8988T (cell line): ENCODE data around the gene ASIC1.

Source experiments
- DNase-seq: peaks from one replicate; pipeline ENCODE4 v3.0.0; 2011

Gene ASIC1

DNA sequence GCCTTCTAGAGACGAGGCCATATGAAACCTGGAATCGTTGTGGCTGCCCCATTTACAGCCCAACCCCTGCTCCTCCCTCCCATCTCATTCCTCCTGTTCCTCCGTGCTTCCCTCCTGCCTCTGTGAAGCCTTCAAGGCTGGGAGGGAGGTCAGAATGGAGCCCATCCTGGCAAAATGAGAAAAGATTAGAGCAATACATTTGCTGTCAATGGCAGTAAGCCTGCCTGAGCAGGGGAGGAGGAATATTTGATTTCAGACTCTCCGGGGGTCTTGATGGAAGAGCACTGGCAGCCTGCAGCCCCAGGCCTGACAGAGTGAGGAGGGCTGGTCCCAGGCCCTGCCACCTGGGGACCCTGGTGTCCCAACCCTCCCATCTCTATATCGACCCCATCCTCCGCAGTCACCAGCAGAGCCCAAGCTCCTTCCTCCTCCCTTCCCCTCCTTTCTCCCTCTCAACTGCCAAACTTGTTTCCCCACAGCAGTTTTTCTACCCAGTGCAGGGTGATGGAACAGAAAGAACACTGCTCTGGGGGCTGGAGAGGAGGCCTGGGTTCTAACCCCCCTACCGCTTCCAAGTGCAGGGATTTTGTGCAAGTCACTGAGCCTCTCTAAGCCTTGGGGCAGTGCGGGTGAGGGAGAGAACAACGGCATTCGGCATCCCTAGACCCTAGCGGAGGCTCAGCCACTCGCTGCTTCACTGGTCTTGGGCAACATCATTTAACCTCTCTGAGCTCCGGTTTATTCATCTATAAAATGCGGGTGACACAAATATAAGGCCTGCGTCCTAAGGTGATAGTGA is 16.1 kb upstream of the ASIC1 start:
- no peak for DNase-seq

GRCh38 chr12:50041962-50042361 is 15.4 kb upstream of the ASIC1 start:
- no peak for DNase-seq

DNA sequence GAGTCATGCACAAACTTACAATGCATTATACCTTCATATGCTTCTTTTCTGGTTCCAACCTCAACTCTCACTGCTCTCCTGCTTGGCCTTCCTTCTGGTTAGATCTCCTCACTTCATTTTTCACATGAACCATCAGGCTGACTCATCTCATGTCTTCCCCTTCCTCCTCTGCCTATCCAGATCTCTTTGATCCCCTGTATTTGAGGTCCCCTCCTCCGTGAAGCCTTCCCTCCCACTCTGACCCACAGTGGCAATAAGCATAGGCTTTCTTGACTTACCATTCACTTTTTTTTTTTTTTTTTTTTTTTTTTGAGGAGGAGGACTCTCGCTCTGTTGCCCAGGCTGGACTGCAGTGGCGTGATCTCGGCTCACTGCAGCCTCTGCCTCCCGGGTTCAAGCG is 14.7 kb upstream of the ASIC1 start:
- no peak for DNase-seq

DNA sequence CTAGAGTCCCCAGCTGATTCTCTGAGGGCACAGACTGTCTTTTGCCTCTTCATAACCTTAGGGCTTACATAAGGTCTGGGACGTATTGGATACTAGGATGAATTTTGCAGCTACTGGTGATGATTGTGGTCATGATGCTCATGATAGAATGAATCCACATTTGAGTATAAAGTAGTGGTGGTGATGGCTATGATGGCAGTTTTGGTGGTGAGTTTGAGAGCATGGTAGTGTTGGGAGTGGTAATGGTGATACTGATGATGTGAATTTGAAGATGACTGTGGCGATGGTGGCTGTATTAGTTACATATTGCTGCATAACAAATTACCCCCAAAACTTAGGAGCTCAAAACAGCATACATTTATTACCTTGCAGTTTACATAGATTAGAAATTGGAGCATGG is 14.1 kb upstream of the ASIC1 start:
- no peak for DNase-seq

- no peak for DNase-seq
Observed at GRCh38 chr12:50043854-50044253, 13.5 kb upstream of the ASIC1 start.

- no peak for DNase-seq
Observed at GRCh38 chr12:50047693-50048250, 9.6 kb upstream of the ASIC1 start.

GRCh38 chr12:50049254-50050118 is 7.9 kb upstream of the ASIC1 start:
- no peak for DNase-seq

- DNase-seq: no peak
Observed at GRCh38 chr12:50050119-50050385, 7.3 kb upstream of the ASIC1 start.

DNA sequence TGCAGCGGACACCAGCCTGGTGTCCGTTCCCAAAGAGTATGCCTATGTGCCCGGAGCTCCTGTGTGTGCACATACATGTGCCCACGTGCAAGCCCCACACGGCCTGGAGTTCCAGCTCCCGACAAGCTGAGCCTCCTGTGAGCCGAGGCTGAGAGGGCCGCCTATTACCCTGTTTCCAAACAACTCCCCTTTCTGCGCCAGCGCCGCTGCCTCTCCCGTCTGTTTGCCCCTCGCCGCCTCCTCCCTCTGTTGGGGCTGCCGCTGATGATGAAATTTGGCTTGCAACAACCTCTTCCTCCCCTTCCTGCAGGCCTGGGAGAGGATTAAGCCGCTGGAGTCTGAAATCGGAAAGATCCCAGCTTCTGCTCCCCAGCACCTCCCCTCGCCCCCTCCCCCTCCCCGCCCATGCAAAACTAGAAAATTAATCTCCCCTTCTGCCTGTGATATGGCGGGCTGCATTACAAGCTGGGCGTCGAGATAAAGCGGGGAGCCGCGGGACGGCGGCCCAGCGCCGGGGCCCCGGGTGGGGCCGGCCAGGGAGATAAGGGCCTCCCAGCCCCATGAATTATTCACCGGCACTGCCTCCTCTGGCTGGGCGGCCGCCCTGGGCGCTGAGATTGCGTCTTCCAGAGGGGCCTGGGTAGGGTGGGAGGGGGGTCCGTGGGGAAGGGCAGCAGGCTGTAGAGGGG is 6.8 kb upstream of the ASIC1 start:
- DNase-seq: no peak

GRCh38 chr12:50051101-50051806 is 6.1 kb upstream of the ASIC1 start:
- no peak for DNase-seq

DNA sequence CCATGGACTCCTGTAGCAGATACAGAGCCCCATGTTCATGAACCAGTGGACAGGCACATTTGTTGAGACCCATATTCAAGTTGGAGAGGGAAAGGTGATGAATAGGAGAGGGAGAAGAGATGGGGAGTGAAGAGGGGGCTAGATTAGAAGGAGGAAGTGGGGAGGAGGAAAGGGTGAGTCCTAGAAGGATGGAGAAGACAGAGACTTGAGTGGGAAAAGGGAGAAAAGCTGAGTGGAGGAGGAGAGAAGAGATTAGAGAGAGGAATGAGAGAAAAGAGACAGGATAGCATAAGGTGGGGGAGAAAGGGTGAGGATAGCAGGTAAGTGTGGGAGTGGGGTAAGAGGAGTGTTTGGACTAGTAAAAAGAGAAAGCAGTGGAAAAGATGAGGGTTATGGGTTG is 4.9 kb upstream of the ASIC1 start:
- no peak for DNase-seq

DNA sequence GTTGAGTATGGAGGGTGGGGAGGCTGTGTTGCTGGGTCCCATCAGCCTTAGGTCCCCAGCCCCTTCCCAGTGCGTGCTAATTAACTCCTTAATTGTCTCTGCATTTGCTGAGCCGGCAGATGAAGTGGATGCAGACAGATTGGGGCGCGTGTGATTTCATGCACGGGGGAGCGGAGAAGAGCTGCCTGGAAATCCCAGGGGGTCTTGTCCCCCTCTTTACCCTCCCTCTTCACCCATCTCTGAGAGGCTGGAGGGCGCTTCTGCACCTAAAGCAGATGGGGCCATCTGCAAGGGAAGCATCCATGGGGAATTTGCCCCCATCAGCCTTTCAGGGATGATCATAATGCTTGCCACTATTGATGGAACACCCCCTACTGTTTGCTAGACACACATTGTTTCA is 4.4 kb upstream of the ASIC1 start:
- DNase-seq: no peak

GRCh38 chr12:50053583-50053982 is 3.8 kb upstream of the ASIC1 start:
- DNase-seq: no peak

DNA sequence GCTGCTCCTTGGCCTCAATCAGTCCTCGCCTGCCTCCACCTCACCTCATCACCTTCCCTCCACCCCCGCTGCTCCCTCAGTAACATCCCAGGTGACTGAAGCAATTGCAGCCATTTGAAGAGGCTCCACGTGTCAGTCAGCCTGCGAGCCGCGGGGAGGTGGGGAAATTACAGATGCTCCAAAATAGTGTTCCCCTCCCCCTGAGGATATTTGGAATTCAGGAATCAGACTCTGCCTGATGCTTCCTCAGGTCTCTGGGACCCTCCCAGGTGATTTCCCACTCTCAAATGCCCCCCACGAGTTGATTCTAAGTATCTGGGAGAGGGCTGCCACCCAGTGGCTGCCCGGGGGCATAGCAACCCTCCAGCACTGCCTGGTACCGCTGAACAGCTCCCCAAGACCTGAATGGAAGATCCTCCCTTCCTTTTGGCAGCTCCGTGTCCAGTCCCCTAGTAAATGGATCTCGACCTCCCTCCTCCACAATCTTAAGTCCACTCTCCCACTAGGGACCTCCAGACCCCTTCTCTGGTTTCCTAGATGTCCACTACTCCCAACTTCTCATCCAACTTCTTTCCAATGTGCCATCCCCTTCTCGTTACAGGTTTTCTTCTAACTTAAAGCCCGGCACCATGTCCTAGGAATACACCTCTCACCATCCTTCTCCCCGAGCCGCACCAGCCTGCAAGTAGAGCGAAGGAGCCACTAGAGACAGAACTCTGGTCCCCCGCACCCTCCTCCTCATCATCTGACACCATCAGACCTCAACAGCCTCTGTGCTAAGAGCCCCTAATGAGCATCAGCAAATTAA is 1.4 kb upstream of the ASIC1 start:
- DNase-seq: peak; percentile 84

- DNase-seq: no peak
Observed at GRCh38 chr12:50056639-50056976, 788 bp upstream of the ASIC1 start.

DNA sequence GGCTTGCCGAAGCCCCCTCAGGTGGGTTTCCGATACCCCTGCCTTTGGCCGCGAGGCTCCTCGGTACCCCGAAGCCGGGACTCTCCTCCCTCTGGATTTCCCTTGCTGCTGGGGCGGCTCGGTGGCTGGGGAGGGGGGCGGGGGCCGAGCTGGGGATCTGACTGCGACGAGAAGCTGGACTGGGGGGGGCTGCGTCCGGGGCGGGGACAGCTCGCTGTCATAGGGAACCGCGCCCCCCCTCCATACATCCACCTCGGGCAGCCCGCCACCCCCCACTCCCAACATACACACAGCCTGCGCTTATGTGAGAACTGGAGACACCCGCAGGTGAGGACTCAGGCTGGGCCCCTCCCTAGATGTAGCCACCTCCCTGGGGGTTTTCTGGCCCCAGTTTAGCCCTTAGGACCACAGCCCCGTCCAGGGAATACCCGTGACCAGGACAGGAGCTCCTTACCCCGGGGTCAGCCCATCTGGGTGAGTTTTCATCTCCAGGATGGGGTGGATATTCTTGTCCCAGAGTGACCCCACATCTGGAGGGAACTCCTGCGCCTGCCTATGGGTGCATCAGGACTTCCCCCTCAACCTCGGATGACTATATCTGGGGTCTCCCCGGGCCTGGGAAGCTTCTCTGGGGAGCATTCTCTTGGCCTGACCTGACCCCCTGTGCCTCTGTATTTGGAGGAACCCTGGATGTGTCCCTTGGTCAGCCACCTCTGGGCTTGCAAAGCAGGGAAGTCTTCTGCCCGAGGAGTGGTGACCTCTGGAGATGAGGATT is 687 bp downstream of the ASIC1 start:
- no peak for DNase-seq

DNA sequence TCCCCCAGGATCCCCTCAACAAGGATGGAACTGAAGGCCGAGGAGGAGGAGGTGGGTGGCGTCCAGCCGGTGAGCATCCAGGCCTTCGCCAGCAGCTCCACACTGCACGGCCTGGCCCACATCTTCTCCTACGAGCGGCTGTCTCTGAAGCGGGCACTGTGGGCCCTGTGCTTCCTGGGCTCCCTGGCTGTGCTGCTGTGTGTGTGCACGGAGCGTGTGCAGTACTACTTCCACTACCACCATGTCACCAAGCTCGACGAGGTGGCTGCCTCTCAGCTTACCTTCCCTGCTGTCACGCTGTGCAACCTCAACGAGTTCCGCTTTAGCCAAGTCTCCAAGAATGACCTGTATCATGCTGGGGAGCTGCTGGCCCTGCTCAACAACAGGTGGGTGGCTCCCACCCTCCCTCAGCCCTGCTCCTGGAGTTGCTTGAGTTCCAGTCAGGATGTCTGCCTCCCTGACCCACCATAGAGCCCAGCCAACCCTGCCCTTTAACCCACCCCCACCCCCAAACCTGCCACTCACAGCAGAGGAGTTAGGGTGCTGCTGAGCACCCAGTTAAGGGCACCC is 1.4 kb downstream of the ASIC1 start:
- no peak for DNase-seq

DNA sequence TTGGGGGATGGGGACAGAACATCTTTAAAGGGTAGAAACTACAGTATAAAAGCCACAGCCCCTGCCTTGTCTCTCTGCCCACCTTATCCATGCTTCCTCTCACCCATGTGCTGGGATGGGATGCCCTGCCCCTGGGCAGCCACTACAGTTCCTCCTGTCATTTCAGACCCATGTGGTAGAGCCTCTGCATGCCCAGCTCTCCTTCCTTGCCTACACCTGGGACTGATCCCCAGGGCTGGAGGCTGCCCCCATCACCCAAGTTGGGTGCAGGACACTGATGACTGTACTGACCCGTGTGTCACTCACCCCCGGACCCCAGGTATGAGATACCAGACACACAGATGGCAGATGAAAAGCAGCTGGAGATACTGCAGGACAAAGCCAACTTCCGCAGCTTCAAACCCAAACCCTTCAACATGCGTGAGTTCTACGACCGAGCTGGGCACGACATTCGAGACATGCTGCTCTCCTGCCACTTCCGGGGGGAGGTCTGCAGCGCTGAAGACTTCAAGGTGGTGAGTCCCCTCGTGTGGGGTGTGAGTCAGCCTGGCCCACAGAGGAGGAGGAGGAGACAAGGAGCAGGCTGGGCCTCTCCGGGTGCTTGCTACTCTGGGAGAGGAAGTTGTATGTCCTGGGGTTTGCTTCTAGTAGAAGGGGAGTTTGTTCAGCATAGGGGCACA is 2.2 kb downstream of the ASIC1 start:
- no peak for DNase-seq

- DNase-seq: no peak
Observed at GRCh38 chr12:50060120-50060468, 2.7 kb downstream of the ASIC1 start.

GRCh38 chr12:50061171-50061570 is 3.8 kb downstream of the ASIC1 start:
- no peak for DNase-seq
